NCI-H82 treated with DMSO at 0.1 percent for 48 hours (cell line): Measurements from ENCODE around the gene MESP2.

Experiments used
- DNase-seq: peaks from one replicate; lab custom pipeline; 2025; ENCODE audit not compliant: unreplicated experiment; lab: John Stamatoyannopoulos, UW

Gene MESP2

GRCh38 chr15:89755701-89756100 lies 20.4 kb upstream of the MESP2 start:
- DNase-seq = no peak

- DNase-seq = no peak
Measured at GRCh38 chr15:89756897-89757296, 19.2 kb upstream of the MESP2 start.

GRCh38 chr15:89758283-89758682 lies 17.8 kb upstream of the MESP2 start:
- DNase-seq = no peak

- no peak for DNase-seq
Measured at GRCh38 chr15:89758981-89759380, 17.2 kb upstream of the MESP2 start.

- no peak for DNase-seq
Measured at GRCh38 chr15:89759835-89760234, 16.3 kb upstream of the MESP2 start.

GRCh38 chr15:89760303-89761008 lies 15.7 kb upstream of the MESP2 start:
- peak; percentile 91 for DNase-seq

- DNase-seq = no peak
Measured at GRCh38 chr15:89761009-89761831, 14.9 kb upstream of the MESP2 start.

- no peak for DNase-seq
Measured at GRCh38 chr15:89761929-89762328, 14.2 kb upstream of the MESP2 start.

GRCh38 chr15:89765694-89766093 lies 10.4 kb upstream of the MESP2 start:
- no peak for DNase-seq

- DNase-seq = no peak
Measured at GRCh38 chr15:89766357-89767311, 9.5 kb upstream of the MESP2 start.

GRCh38 chr15:89767411-89767915 lies 8.7 kb upstream of the MESP2 start:
- DNase-seq = no peak

GRCh38 chr15:89768071-89768500 lies 8.0 kb upstream of the MESP2 start:
- DNase-seq = no peak

- no peak for DNase-seq
Measured at GRCh38 chr15:89769366-89769765, 6.8 kb upstream of the MESP2 start.

- DNase-seq = no peak
Measured at GRCh38 chr15:89770041-89770440, 6.1 kb upstream of the MESP2 start.

- no peak for DNase-seq
Measured at GRCh38 chr15:89772932-89773583, 3.1 kb upstream of the MESP2 start.

- DNase-seq = no peak
Measured at GRCh38 chr15:89774492-89774891, 1.6 kb upstream of the MESP2 start.

GRCh38 chr15:89775815-89776214 lies 317 bp upstream of the MESP2 start:
- no peak for DNase-seq

GRCh38 chr15:89777073-89777751 lies 1.1 kb downstream of the MESP2 start:
- DNase-seq = no peak

- no peak for DNase-seq
Measured at GRCh38 chr15:89777782-89778380, 1.7 kb downstream of the MESP2 start.

- DNase-seq = no peak
Measured at GRCh38 chr15:89778861-89779260, 2.7 kb downstream of the MESP2 start.
